SK-N-MC (cell line): ENCODE measurements around the gene ADAMTS3.

Source experiments
- EZH2 ChIP-seq: fragments of 200-600 bp; sonication (generic); IDR thresholded peaks from one replicate; pipeline ENCODE4 v1.6.1; 2017; ENCODE audit warnings: antibody characterized with exemption
- FOXP2 ChIP-seq: optimal IDR thresholded peaks from 2 replicates; pipeline ENCODE3; 2011; ENCODE audit warnings: mild to moderate bottlenecking, moderate library complexity; ENCODE audit not compliant: insufficient read depth; ENCODE audit errors: extremely low read length, control extremely low read depth
- POLR2AphosphoS5 ChIP-seq: IDR thresholded peaks from 2 replicates; pipeline ENCODE4 v1.6.1; 2012; ENCODE audit warnings: mild to moderate bottlenecking, low read depth, low read length, borderline replicate concordance

DNA sequence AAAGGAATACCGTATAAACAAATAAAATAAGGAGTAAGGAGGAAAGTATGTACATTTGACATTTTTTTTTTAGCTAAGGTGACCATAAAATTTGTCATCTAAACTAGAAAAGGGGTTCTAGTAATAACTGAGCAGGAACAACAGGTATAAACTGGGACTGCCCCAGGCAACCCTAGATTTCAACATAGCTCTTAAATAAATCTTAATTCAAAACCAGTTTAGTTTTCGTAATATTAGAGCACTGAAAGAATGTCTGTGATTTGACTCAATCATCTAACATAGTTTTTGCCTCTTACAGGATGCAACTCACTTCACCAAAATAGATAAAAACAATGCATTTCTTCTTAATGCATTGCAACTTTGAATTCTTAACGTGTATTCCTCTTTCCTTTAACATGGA is 257.7 kb downstream of the ADAMTS3 start:
- TF ChIP-seq EZH2 (no peak), POLR2AphosphoS5 (no peak), FOXP2 (no peak)
